ENCODE measurements around the gene TUSC1.

The TUSC1 gene
- long read RNA-seq: 0 reads

DNA sequence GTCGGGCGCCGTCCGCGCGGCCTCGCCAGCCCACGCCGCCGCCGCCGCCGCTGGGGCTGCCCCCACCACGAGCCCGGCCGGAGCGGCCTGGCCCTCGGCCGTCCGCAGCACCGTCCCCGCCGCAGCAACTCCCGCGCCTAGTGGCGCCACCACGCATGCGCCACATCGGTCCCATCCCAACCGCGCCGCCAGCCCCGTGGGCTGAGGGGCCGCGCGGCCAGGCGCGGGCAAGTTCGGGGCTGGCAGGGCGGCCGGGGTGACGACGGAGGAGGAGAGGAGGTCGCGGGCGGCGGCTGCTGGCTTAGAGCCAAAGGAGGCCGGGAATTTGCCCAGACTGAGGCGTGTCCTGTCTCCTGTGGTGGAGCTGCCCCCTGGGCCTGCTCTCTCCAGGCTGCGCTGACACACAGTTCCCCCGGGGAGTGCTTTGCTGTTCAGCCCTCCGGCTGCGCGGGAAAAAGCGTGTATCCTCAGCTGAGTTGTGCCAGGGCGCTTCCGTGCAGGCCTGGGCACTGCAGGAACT, at the start of gene TUSC1:
TUSC1 (minus strand) TSS at position 298 of the 520 bp plus-strand sequence; CDS start at position 166, 132 bp downstream.
- no peak within 1 kb of the TSS for H3K27ac ChIP-seq (replicated peaks)
- peak within 1 kb of the TSS; percentile 29 for H3K4me3 ChIP-seq (replicated peaks; ENCODE audit: insufficient read depth, low read length)
- H3K27me3 ChIP-seq (ENCODE audit: insufficient read depth, poor library complexity, severe bottlenecking): no peaks in the 10 kb centered on the region
- DNase-seq (ENCODE audit: low read depth in 1 of 2, low spot score in 1 of 2): peak in 1 of 2 experiments; percentile 1
- TF ChIP-seq SPI1 (IDR thresholded peaks at IDR 0.05; ENCODE audit: borderline replicate concordance, low read depth) (no peak), GABPA (IDR thresholded peaks at IDR 0.05; ENCODE audit: low read depth) (no peak), POLR2AphosphoS5 (IDR thresholded peaks at IDR 0.05; ENCODE audit: low read depth) (no peak)
- TF ChIP-seq, protein P1, sequence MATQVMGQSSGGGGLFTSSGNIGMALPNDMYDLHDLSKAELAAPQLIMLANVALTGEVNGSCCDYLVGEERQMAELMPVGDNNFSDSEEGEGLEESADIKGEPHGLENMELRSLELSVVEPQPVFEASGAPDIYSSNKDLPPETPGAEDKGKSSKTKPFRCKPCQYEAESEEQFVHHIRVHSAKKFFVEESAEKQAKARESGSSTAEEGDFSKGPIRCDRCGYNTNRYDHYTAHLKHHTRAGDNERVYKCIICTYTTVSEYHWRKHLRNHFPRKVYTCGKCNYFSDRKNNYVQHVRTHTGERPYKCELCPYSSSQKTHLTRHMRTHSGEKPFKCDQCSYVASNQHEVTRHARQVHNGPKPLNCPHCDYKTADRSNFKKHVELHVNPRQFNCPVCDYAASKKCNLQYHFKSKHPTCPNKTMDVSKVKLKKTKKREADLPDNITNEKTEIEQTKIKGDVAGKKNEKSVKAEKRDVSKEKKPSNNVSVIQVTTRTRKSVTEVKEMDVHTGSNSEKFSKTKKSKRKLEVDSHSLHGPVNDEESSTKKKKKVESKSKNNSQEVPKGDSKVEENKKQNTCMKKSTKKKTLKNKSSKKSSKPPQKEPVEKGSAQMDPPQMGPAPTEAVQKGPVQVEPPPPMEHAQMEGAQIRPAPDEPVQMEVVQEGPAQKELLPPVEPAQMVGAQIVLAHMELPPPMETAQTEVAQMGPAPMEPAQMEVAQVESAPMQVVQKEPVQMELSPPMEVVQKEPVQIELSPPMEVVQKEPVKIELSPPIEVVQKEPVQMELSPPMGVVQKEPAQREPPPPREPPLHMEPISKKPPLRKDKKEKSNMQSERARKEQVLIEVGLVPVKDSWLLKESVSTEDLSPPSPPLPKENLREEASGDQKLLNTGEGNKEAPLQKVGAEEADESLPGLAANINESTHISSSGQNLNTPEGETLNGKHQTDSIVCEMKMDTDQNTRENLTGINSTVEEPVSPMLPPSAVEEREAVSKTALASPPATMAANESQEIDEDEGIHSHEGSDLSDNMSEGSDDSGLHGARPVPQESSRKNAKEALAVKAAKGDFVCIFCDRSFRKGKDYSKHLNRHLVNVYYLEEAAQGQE (IDR thresholded peaks at IDR 0.05; ENCODE audit: insufficient replicate concordance, low read depth): no peak
- TF ChIP-seq, protein P2, sequence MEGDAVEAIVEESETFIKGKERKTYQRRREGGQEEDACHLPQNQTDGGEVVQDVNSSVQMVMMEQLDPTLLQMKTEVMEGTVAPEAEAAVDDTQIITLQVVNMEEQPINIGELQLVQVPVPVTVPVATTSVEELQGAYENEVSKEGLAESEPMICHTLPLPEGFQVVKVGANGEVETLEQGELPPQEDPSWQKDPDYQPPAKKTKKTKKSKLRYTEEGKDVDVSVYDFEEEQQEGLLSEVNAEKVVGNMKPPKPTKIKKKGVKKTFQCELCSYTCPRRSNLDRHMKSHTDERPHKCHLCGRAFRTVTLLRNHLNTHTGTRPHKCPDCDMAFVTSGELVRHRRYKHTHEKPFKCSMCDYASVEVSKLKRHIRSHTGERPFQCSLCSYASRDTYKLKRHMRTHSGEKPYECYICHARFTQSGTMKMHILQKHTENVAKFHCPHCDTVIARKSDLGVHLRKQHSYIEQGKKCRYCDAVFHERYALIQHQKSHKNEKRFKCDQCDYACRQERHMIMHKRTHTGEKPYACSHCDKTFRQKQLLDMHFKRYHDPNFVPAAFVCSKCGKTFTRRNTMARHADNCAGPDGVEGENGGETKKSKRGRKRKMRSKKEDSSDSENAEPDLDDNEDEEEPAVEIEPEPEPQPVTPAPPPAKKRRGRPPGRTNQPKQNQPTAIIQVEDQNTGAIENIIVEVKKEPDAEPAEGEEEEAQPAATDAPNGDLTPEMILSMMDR (IDR thresholded peaks at IDR 0.05; ENCODE audit: insufficient read depth, low read length): no peak

DNA sequence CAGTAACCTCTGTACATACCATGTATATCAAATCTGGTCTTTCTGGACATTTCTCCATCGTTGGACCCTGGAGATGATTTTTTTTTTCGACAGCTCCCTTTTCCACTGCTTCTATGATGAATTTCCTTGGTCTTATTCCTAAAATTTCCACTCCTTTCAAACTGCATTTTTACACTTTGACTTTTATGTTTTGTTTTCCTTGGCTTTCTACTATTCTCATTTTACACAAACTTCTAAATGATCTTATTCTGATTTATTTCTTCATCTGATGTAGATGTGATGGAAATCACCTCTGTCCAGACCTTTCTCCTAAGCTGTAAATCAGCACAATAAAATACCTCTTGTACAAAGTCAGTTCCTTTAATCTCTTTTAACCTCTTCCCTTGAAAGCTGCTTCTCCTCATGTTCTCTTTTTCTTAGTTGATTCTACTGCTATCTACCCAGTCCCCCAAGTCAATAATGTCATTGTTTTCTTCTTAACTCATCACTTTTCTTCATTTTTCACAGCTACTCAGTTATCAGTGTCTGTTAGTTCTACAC, 48.7 kb upstream of the TUSC1 start:
- TF ChIP-seq, protein P1 (IDR thresholded peaks at IDR 0.05; ENCODE audit: insufficient replicate concordance, low read depth): no peak
- DNase-seq (ENCODE audit: low read depth in 1 of 2, low spot score in 1 of 2): no peak
- H3K27ac ChIP-seq (replicated peaks): no peak overlapping the region
- H3K4me3 ChIP-seq (replicated peaks; ENCODE audit: insufficient read depth, low read length): no peak overlapping the region
- H3K27me3 ChIP-seq (ENCODE audit: insufficient read depth, poor library complexity, severe bottlenecking): no peaks in the 10 kb centered on the region

DNA sequence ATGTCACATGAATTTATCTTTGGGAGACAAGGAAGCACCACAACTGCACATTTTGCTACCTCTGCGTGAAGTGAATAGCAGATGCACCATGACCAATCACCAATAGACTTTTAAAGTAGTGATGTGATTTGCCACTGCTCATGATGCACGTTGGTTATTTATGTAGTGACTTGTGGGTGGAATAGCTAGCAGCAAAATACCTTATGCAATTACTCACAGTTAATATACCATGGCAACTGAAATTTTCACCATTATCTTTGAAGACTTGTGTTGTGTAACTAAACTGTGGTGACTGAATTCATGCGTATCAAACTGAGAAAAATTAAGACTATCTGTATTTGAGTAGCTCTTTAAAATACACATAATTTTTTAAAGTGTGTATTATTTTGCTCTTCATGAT, 46.2 kb upstream of the TUSC1 start:
- Histone ChIP-seq H3K27ac (replicated peaks) (no peak overlapping the region), H3K27me3 (ENCODE audit: insufficient read depth, poor library complexity, severe bottlenecking) (no peaks in the 10 kb centered on the region), H3K4me3 (replicated peaks; ENCODE audit: insufficient read depth, low read length) (no peak overlapping the region)
- DNase-seq (ENCODE audit: low read depth in 1 of 2, low spot score in 1 of 2): no peak
- TF ChIP-seq, protein P2 (IDR thresholded peaks at IDR 0.05; ENCODE audit: insufficient read depth, low read length): no peak
- no peak for TF ChIP-seq POLR2AphosphoS5 (IDR thresholded peaks at IDR 0.05; ENCODE audit: low read depth)
- TF ChIP-seq, protein P1 (IDR thresholded peaks at IDR 0.05; ENCODE audit: insufficient replicate concordance, low read depth): no peak

All from HL-60 (cell line).